B cell (primary cell): Measurements from ENCODE around the gene CTIF. TPM values are rescaled to one million over a fixed set of nuclear protein-coding genes. Genes with fewer than 3 reads are reported as not detected.

Source experiments
- ATAC-seq: fragments of 200-7000 bp; cut with Tn5 transposase; one replicate; pipeline ENCODE4 v1.10.0; 2021; ENCODE audit warnings: low read depth, mild to moderate bottlenecking, moderate number of reproducible peaks, moderate library complexity
- CTCF ChIA-PET: fragments of 350-600 bp; sonication (Branson Sonifier 250); formaldehyde crosslinking; loops from one replicate; lab custom pipeline; 2021; ENCODE audit warnings: antibody characterized with exemption, inconsistent platforms; lab: Charles Lee
- POLR2A ChIA-PET: fragments of 350-600 bp; sonication (Branson Sonifier 250); formaldehyde crosslinking; loops from one replicate; lab custom pipeline; 2021; ENCODE audit warnings: antibody characterized with exemption; lab: Charles Lee
- DNase-seq: peaks from one replicate; pipeline ENCODE4 v3.0.0; 2013
- H2AFZ ChIP-seq: 2 replicates; pipeline ENCODE4 v1.6.1; 2012; ENCODE audit warnings: mild to moderate bottlenecking, low read depth, low read length; ENCODE audit not compliant: insufficient read depth, poor library complexity, severe bottlenecking
- H3K27ac ChIP-seq, 2 donors: 1 replicate in 1 of 2; 2 replicates in 1 of 2; pipeline ENCODE4 v1.5.1; 2012 to 2013; ENCODE audit warnings: low read length in 2 of 2, mild to moderate bottlenecking in 2 of 2, moderate library complexity in 1 of 2
- H3K27me3 ChIP-seq, 4 experiments: fragments of 200-600 bp in 1 of 4; sonication (generic) in 1 of 4; replicated peaks in 1 of 4; 1 replicate in 2 of 4; 2 replicates in 2 of 4; pipeline versions ENCODE4 v1.6.1 to v1.7.0; 2013 to 2016; ENCODE audit warnings: low read length in 3 of 4, mild to moderate bottlenecking in 2 of 4, mixed read lengths in 1 of 4, moderate library complexity in 1 of 4; ENCODE audit not compliant: insufficient read depth in 4 of 4, control insufficient read depth in 3 of 4; ENCODE audit errors: control extremely low read depth in 1 of 4
- H3K36me3 ChIP-seq, 2 experiments: replicated peaks in 1 of 2; 1 replicate in 1 of 2; 2 replicates in 1 of 2; pipeline versions ENCODE4 v1.6.1 to v1.7.1; 2013; ENCODE audit warnings: low read length in 1 of 2; ENCODE audit not compliant: insufficient read depth in 2 of 2, control insufficient read depth in 1 of 2; ENCODE audit errors: control extremely low read depth in 1 of 2, extremely low read depth in 1 of 2
- H3K4me1 ChIP-seq, 2 donors: fragments of 200-600 bp in 1 of 2; sonication (generic) in 1 of 2; 1 replicate in 1 of 2; 2 replicates in 1 of 2; pipeline versions ENCODE4 v1.5.1 to v1.6.1; 2013 to 2017; ENCODE audit warnings: low read length in 2 of 2; ENCODE audit not compliant: control insufficient read depth in 2 of 2, insufficient read depth in 2 of 2
- H3K4me2 ChIP-seq: replicated peaks from 2 replicates; pipeline ENCODE3; 2012; ENCODE audit warnings: mild to moderate bottlenecking, low read depth, low read length; ENCODE audit not compliant: poor library complexity, severe bottlenecking
- H3K4me3 ChIP-seq, 5 experiments: fragments of 200-600 bp in 1 of 5; sonication (generic) in 1 of 5; 1 replicate in 3 of 5; 2 replicates in 2 of 5; pipeline versions ENCODE4 v1.5.1 to v1.7.0; 2011 to 2016; ENCODE audit warnings: low read length in 4 of 5, mild to moderate bottlenecking in 4 of 5, low read depth in 2 of 5, control low read depth in 1 of 5, moderate library complexity in 1 of 5; ENCODE audit not compliant: insufficient read depth in 1 of 5; ENCODE audit errors: control extremely low read depth in 1 of 5, extremely low read depth in 1 of 5
- H3K79me2 ChIP-seq: fragments of 200-600 bp; sonication (generic); one replicate; pipeline ENCODE4 v1.6.0; 2016; ENCODE audit warnings: low read length; ENCODE audit not compliant: control insufficient read depth, insufficient read depth
- H3K9ac ChIP-seq: fragments of 200-600 bp; sonication (generic); 2 replicates; pipeline ENCODE4 v1.6.1; 2017; ENCODE audit warnings: mild to moderate bottlenecking, low read length, moderate library complexity
- H3K9me3 ChIP-seq, 3 donors: one replicate each; pipeline versions ENCODE4 v1.6.1 to v1.7.1; 2013; ENCODE audit warnings: low read length in 2 of 3; ENCODE audit not compliant: control insufficient read depth in 2 of 3, insufficient read depth in 1 of 3; ENCODE audit errors: control extremely low read depth in 1 of 3
- H4K20me1 ChIP-seq: 2 replicates; pipeline ENCODE4 v1.6.0; 2012; ENCODE audit warnings: mild to moderate bottlenecking, low read length; ENCODE audit not compliant: insufficient read depth, control insufficient read depth, poor library complexity, severe bottlenecking
- H3K27ac Mint-ChIP-seq: one replicate; pipeline ENCODE4 v1.8.0; 2021; ENCODE audit warnings: mixed read lengths
- H3K27me3 Mint-ChIP-seq: one replicate; pipeline ENCODE4 v1.8.0; 2021; ENCODE audit warnings: mixed read lengths
- H3K4me1 Mint-ChIP-seq: one replicate; pipeline ENCODE4 v1.8.0; 2021; ENCODE audit warnings: mixed read lengths
- H3K4me3 Mint-ChIP-seq: one replicate; pipeline ENCODE4 v1.8.0; 2021; ENCODE audit warnings: mixed read lengths
- H3K9me3 Mint-ChIP-seq: one replicate; pipeline ENCODE4 v1.8.0; 2022; ENCODE audit warnings: mixed read lengths; ENCODE audit not compliant: insufficient read depth
- CTCF ChIP-seq: fragments of 200-600 bp; IDR thresholded peaks from one replicate; pipeline ENCODE4 v1.8.0; 2022; ENCODE audit warnings: antibody characterized with exemption, mild to moderate bottlenecking
- EZH2 ChIP-seq: IDR thresholded peaks from 2 replicates; pipeline ENCODE4 v1.6.1; 2012; ENCODE audit warnings: borderline replicate concordance, low read depth, mild to moderate bottlenecking, moderate library complexity, low read length; ENCODE audit not compliant: insufficient read depth, poor library complexity, severe bottlenecking
- WGBS: methylation state at CpG from one replicate; pipeline ENCODE4 v1.1.5; 2013; ENCODE audit warnings: missing lambda C conversion rate; ENCODE audit not compliant: insufficient coverage; 5-methylcytosine and 5-hydroxymethylcytosine counted together
- intact Hi-C: fragments of 100-400 bp; cut with micrococcal nuclease; formaldehyde crosslinking; loops from one replicate; pipeline ENCODE4 v1.10.0; 2022
- polyA plus RNA-seq: library from polyadenylated mRNA; depleted of rRNA; stranded (reverse); fragments of >200 nt; gene quantifications from 2 replicates; pipeline ENCODE4 v1.2.3, GENCODE V29; 2012
- total RNA-seq, 2 donors: library from RNA; stranded (reverse); fragments of 120-200 nt in 1 of 2; gene quantifications; 1 replicate in 1 of 2; 2 replicates in 1 of 2; pipeline versions ENCODE4 v1.2.3 to v1.2.4, GENCODE V29; 2013 to 2022

The CTIF gene
- total and polyA plus RNA-seq, 2 donors (not counting 1 experiment from before 2014, with no cell fraction given), result 3.6 to 16.2 TPM

DNA sequence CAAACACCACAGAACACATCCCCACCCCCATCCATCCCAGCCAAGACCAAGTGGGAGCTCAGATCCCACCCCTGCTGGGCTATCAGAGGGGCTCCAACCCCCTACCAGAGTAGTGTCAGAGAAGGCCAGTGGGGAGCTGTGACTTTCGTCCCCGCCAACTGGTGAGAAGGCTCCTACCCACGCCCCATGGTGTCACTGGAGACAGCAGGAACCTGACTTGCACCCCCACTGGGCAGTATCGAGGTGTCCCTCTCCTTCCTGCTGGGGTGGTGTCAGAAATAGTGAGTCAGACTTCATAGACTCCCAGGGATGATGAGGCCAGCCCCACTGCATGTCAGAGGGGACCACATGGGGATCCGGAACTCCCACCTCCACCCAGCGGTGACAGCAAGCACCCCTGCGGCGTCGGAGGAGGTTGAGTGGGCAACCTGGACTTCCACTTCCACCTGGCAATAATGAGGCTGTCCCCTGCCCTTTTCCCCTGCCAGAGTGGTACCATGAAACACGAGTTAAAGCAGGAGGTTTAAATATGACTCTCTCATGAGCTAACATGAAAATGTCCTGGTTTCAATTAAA is 106.7 kb downstream of the CTIF start:
- H3K4me2 ChIP-seq, result no peak overlapping the region
- no peak overlapping the region for H3K27ac Mint-ChIP-seq
- no peak overlapping the region for H2AFZ ChIP-seq
- no peak overlapping the region for H3K4me3 ChIP-seq
- no peaks in the 10 kb centered on the region for H4K20me1 ChIP-seq
- DNase-seq, result no peak
- no peaks in the 10 kb centered on the region for H3K4me1 Mint-ChIP-seq
- ChIA-PET CTCF (no interaction called here), POLR2A (no interaction called here)
- H3K27ac ChIP-seq, result no peak overlapping the region
- no peak overlapping the region for H3K4me3 Mint-ChIP-seq
- intact Hi-C loops, result no loop called here
- no peak overlapping the region for H3K9ac ChIP-seq
- TF ChIP-seq CTCF (no peak), EZH2 (no peak)
- ATAC-seq, result no peak
- no peaks in the 10 kb centered on the region for H3K27me3 ChIP-seq
- WGBS, result 80% methylated on average over 2 of the region's 10 CpGs
- H3K9me3 ChIP-seq, result peaks cover 0 to 8% (median 4%) of the 10 kb centered on the region in 3 donors
- H3K27me3 Mint-ChIP-seq, result no peaks in the 10 kb centered on the region
- no peaks in the 10 kb centered on the region for H3K79me2 ChIP-seq
- no peaks in the 10 kb centered on the region for H3K4me1 ChIP-seq
- H3K9me3 Mint-ChIP-seq, result no peaks in the 10 kb centered on the region
- H3K36me3 ChIP-seq, result no peaks in the 10 kb centered on the region

GRCh38 chr18:48646976-48647375 is 108.1 kb downstream of the CTIF start:
- Histone ChIP-seq H3K36me3 (no peaks in the 10 kb centered on the region), H3K4me1 (no peaks in the 10 kb centered on the region), H3K9ac (no peak overlapping the region), H3K4me3 (no peak overlapping the region), H3K9me3 (peaks cover 0 to 8% (median 4%) of the 10 kb centered on the region in 3 donors), H3K79me2 (no peaks in the 10 kb centered on the region), H3K27me3 (no peaks in the 10 kb centered on the region), H4K20me1 (no peaks in the 10 kb centered on the region), H2AFZ (no peak overlapping the region), H3K4me2 (no peak overlapping the region), H3K27ac (no peak overlapping the region)
- Mint-ChIP-seq H3K4me3 (no peak overlapping the region), H3K9me3 (no peaks in the 10 kb centered on the region), H3K27ac (no peak overlapping the region), H3K4me1 (no peaks in the 10 kb centered on the region), H3K27me3 (no peaks in the 10 kb centered on the region)
- no peak for ATAC-seq
- ChIA-PET POLR2A (no interaction called here), CTCF (no interaction called here)
- TF ChIP-seq CTCF, result no peak
- TF ChIP-seq EZH2, result no peak
- DNase-seq, result no peak
- intact Hi-C loops, result no loop called here
- WGBS, result 67% methylated on average over 1 of the region's 2 CpGs
